ENCODE data around the gene DPH1.

The DPH1 gene

DNA sequence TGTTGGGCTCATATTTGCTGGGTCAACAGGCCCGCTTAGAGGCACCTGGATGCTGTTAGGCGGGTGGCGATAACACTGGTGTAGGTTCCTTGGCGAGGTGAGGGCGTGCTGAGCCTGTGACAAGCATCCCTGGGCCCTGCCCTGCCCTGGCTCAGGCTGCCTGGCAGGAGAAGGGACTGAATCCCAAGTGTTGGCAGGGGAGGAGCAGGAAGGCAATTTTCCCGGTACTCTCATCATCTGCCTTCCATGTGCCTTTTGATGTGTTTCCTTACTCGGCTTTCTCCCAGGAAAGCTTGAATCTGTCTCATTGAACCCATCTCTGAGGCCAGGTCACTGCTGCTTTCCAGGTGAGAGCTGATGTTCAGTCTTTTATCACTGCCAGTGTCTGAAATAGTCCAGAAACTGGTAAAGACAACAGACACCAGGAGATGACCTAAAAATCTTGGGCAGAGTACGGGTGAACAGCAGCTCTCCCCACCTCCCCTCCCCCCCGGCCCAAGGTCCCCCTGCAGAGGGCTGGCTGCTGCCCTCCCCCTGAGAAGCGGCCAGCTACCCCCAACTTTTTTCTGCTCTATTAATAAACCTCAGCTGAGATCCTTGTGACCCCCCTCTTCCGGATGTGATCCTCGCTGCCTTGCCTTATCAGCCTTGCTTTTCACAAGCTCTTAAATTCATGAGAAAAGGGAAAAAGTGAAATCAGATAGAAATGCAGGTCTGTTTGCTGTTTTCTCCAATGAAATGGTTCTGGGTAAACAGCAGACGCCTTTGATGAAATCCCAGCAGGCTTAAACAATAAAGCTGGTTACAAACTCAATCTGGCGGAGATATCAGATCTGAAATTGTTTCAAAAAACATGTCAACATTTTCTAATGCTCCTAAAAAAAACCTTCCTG lies 33.8 kb upstream of the DPH1 start:
- Histone ChIP-seq H3K27ac (ENCODE audit: low read length) (no peak overlapping the region), H3K36me3 (ENCODE audit: insufficient read depth, low read depth, low read length) (no peaks in the 10 kb centered on the region), H3K4me3 (ENCODE audit: low read length) (no peak overlapping the region), H3K27me3 (ENCODE audit: insufficient read depth, low read length) (peaks cover 42% of the 10 kb centered on the region), H3K9me3 (ENCODE audit: insufficient read depth, low read depth, low read length) (no peaks in the 10 kb centered on the region), H3K9ac (ENCODE audit: low read depth, low read length) (no peak overlapping the region), H3K4me1 (ENCODE audit: insufficient read depth, low read length) (peaks cover 5% of the 10 kb centered on the region; the same call in 1 of the 2 replicates)

DNA sequence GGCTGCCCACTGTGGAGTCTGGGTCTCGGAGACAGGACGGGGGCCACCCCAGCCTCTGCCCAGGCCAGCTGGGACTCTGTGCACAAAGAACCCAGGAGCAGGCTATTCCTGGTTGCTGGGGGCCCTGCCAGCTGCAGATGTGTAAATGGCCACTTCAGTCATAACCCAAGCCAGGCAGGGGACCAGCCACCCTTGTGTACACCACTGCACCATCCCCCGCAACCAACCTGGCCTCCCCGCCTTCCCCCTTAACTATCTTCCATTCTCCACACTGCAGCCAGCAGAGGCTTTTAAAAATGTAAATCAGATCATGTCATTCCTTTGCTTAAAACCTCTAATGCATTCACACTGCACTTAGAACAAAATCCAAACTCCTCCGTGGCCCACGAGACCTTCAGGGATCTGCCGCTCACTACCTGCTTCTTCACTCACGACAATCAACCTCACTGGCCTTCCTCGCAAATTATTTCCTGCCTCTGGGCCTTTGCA lies 33.1 kb upstream of the DPH1 start:
- no peak overlapping the region for H3K9ac ChIP-seq (ENCODE audit: low read depth, low read length)
- peaks cover 5% of the 10 kb centered on the region; the same call in 1 of the 2 replicates for H3K4me1 ChIP-seq (ENCODE audit: insufficient read depth, low read length)
- no peaks in the 10 kb centered on the region for H3K9me3 ChIP-seq (ENCODE audit: insufficient read depth, low read depth, low read length)
- H3K36me3 ChIP-seq (ENCODE audit: insufficient read depth, low read depth, low read length): no peaks in the 10 kb centered on the region
- no peak overlapping the region for H3K27ac ChIP-seq (ENCODE audit: low read length)
- no peak overlapping the region for H3K4me3 ChIP-seq (ENCODE audit: low read length)
- H3K27me3 ChIP-seq (ENCODE audit: insufficient read depth, low read length): peaks cover 42% of the 10 kb centered on the region

DNA sequence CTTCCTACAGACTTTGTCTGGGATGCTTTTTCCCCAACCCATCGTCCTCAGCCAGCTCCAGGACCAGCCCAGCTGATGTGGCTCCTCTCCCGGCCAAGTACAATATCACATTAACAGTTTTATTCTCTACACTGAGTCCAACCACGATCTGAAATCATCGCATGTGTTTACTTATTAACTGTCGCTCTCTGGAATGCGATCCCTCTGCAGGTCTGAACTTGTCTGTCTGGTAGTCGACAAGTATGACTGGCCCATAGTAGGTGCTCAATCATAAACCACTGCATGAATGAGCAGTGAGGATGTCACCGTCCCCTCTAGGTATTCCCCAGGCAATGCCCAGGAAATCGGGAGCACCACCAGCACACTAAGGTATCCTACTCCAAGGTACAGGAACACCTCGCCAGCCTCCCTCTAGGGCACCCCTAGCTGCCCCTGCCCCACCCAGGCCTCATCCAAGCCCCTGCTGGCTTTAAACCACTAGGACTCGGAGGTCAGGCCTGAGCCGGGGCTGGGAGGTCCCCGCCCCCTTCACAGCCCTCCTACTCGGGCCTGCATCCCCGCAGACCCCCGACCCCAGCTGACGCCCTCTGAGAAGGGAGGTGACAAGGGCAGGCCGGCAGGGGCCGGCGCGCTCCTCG lies 32.5 kb upstream of the DPH1 start:
- H3K9ac ChIP-seq (ENCODE audit: low read depth, low read length): no peak overlapping the region
- no peak overlapping the region; the same call in 1 of the 2 replicates for H3K4me3 ChIP-seq (ENCODE audit: low read length)
- H3K36me3 ChIP-seq (ENCODE audit: insufficient read depth, low read depth, low read length): no peaks in the 10 kb centered on the region
- no peak overlapping the region for H3K27ac ChIP-seq (ENCODE audit: low read length)
- H3K4me1 ChIP-seq (ENCODE audit: insufficient read depth, low read length): peaks cover 5% of the 10 kb centered on the region; the same call in 1 of the 2 replicates
- no peaks in the 10 kb centered on the region for H3K9me3 ChIP-seq (ENCODE audit: insufficient read depth, low read depth, low read length)
- peaks cover 42% of the 10 kb centered on the region for H3K27me3 ChIP-seq (ENCODE audit: insufficient read depth, low read length)

DNA sequence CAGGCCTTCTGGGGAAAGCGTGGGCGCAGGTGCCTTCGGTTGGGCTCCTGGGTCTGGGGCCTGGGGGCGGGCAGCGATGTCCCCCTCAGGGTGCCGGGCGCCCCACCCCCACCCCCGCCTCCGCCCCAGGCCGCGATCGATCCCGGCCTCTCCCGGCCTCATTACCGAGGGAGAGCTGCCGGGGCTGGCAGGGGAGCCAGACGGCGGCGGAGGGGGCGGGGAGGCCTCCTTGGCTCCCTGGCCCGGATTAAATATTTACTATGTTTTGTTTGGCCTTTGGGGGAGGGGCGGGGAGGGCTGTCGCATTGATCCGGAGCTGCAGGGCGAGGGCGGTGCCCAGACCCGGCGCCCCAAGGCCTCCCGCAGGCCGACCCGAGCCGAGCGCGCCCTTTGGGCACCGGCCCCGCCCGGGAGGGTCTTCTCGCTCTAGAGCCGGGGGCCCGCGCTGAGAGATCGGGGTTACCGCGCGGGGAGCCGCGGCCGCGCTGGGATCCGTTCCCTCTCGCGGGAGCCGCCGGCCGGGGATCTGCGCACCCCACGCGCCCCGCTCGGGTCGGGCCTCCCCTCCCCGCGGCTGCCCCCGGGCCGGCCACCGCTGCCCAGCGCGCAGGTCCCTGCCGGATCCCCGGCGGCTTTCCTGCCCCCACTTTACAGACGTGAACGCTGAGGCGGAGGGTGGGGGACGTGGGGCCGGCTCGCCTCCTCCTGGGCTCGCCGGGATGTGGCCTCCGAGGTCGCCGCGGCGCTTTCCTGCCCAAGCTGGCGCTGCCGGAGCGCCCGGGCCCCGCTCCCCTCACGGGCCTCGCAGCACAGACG lies 31.8 kb upstream of the DPH1 start:
- H3K4me3 ChIP-seq (ENCODE audit: low read length): peak overlapping the region; percentile 47; the same call in 1 of the 2 replicates
- no peak overlapping the region for H3K27ac ChIP-seq (ENCODE audit: low read length)
- no peak overlapping the region for H3K9ac ChIP-seq (ENCODE audit: low read depth, low read length)
- peaks cover 5% of the 10 kb centered on the region; the same call in 1 of the 2 replicates for H3K4me1 ChIP-seq (ENCODE audit: insufficient read depth, low read length)
- no peaks in the 10 kb centered on the region for H3K9me3 ChIP-seq (ENCODE audit: insufficient read depth, low read depth, low read length)
- peaks cover 42% of the 10 kb centered on the region for H3K27me3 ChIP-seq (ENCODE audit: insufficient read depth, low read length)
- no peaks in the 10 kb centered on the region for H3K36me3 ChIP-seq (ENCODE audit: insufficient read depth, low read depth, low read length)

DNA sequence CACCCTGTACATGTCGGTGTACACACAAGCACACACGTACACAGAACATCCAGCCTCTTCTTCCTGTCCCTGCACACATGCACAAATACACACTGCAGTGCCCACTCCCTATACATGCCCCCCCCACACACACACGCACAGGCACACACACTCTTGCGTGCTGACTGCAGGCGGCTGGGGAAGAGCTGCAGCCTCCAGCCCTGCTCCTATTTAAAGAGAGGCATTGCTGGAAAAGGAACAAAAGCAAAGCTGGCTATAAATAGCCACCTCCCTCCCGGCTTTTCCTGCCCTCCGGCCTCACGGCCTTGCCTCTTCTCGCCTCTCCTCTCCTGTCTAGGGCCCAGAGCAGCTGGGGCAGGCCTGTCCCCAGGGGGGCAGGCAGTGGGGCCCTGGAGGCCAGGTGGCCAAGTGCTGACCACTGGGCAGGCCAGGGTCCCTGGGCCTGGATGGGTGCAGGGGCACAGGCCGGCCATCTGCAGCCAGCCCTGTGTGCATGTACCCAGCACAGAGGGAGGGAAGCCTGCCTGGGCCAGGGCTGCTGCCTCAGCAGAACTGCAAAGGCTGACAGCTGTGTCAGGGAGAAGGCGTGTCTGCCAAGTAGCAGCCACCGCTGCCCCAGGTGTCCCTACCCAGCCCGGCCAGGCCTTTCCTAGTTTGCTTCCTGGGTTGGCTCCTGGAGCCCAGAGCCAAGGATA lies 30.2 kb upstream of the DPH1 start:
- H3K9ac ChIP-seq (ENCODE audit: low read depth, low read length): no peak overlapping the region

DNA sequence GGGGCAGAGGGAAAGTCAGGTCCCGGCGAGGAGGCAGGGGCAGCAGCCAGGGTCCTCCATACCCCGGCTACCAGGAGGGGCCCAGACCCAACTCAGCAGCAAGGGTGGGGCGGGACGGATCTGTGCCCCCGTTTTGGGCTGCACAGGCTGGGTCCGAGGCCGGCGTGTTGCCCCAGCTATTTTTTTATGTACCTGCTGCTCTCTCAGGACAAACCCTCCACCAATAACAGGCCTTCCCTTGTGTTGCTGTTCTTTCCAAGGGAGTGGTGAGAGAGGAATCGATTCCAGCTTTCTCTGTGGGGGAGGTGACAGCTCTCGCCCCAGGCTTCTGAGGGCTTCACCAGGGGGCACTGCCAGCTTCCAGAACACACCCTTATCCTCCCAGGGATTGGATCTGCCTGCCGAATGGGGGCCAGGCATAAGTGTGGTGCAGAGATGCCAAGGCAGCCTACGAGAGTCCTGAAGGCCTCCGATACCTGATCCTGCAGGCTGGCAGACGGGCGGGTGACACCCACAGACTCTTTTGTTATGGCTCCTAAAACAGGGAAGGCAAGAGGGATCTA lies 27.1 kb upstream of the DPH1 start:
- H3K27ac ChIP-seq (ENCODE audit: low read length): no peak overlapping the region
- no peaks in the 10 kb centered on the region for H3K9me3 ChIP-seq (ENCODE audit: insufficient read depth, low read depth, low read length)
- no peaks in the 10 kb centered on the region for H3K36me3 ChIP-seq (ENCODE audit: insufficient read depth, low read depth, low read length)
- no peaks in the 10 kb centered on the region; the same call in 1 of the 2 replicates for H3K4me1 ChIP-seq (ENCODE audit: insufficient read depth, low read length)
- no peak overlapping the region for H3K9ac ChIP-seq (ENCODE audit: low read depth, low read length)
- H3K4me3 ChIP-seq (ENCODE audit: low read length): no peak overlapping the region
- H3K27me3 ChIP-seq (ENCODE audit: insufficient read depth, low read length): peaks cover 22% of the 10 kb centered on the region

More for the DNA sequence above, 30.2 kb upstream of the DPH1 start:
- Histone ChIP-seq H3K27me3 (ENCODE audit: insufficient read depth, low read length) (peaks cover 42% of the 10 kb centered on the region), H3K9me3 (ENCODE audit: insufficient read depth, low read depth, low read length) (no peaks in the 10 kb centered on the region), H3K36me3 (ENCODE audit: insufficient read depth, low read depth, low read length) (no peaks in the 10 kb centered on the region), H3K4me1 (ENCODE audit: insufficient read depth, low read length) (peaks cover 5% of the 10 kb centered on the region; the same call in 1 of the 2 replicates), H3K27ac (ENCODE audit: low read length) (no peak overlapping the region), H3K4me3 (ENCODE audit: low read length) (no peak overlapping the region)

DNA sequence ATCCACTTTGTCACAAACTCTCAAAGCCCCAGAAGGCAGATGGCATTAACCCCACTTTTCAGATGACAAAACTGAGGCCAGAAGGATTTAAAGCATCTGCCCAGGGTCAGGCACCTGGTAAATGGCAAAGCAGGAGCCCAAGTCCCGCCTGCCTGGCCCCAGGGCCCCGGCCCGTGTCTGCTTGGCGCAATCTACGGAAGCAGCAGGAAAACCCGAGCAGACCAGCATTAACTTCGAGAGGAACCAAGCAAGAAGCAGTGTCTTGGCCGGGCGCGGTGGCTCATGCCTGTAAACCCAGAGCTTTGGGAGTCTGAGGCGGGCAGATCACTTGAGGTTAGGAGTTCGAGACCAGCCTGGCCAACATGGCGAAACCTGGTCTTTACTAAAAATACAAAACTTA lies 26.4 kb upstream of the DPH1 start:
- peaks cover 17% of the 10 kb centered on the region for H3K27me3 ChIP-seq (ENCODE audit: insufficient read depth, low read length)
- H3K36me3 ChIP-seq (ENCODE audit: insufficient read depth, low read depth, low read length): no peaks in the 10 kb centered on the region
- no peak overlapping the region for H3K9ac ChIP-seq (ENCODE audit: low read depth, low read length)
- no peaks in the 10 kb centered on the region; the same call in 1 of the 2 replicates for H3K4me1 ChIP-seq (ENCODE audit: insufficient read depth, low read length)
- H3K9me3 ChIP-seq (ENCODE audit: insufficient read depth, low read depth, low read length): no peaks in the 10 kb centered on the region
- H3K4me3 ChIP-seq (ENCODE audit: low read length): no peak overlapping the region
- H3K27ac ChIP-seq (ENCODE audit: low read length): no peak overlapping the region

DNA sequence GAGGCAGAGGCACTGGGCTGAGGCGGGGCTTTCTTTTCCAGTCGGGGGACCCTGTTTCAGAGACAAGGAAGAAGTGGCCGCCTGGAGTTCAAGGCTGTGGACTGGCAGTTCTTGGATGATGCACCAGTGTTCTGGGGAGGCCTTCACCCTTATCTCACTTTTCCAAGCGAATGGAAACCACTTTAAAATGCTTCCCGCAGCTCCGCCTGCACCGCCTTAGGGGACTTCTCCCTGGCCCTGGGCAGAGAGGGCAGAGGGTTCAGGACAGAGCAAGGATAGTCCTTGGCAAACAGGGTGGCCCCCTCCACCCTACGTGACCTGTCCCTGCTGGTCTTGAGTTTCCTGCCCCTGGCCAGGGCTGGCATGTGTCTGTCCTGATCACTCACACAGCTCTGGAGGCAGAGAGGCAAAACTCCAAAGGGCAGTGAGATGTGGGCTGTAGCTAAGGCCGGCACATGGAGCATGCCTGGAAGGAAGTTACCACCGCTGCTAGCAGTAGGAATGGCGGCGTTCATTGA lies 25.5 kb upstream of the DPH1 start:
- Histone ChIP-seq H3K4me3 (ENCODE audit: low read length) (no peak overlapping the region), H3K9me3 (ENCODE audit: insufficient read depth, low read depth, low read length) (no peaks in the 10 kb centered on the region), H3K36me3 (ENCODE audit: insufficient read depth, low read depth, low read length) (no peaks in the 10 kb centered on the region), H3K9ac (ENCODE audit: low read depth, low read length) (no peak overlapping the region), H3K27me3 (ENCODE audit: insufficient read depth, low read length) (peaks cover 7% of the 10 kb centered on the region), H3K4me1 (ENCODE audit: insufficient read depth, low read length) (no peaks in the 10 kb centered on the region; the same call in 1 of the 2 replicates), H3K27ac (ENCODE audit: low read length) (no peak overlapping the region)

DNA sequence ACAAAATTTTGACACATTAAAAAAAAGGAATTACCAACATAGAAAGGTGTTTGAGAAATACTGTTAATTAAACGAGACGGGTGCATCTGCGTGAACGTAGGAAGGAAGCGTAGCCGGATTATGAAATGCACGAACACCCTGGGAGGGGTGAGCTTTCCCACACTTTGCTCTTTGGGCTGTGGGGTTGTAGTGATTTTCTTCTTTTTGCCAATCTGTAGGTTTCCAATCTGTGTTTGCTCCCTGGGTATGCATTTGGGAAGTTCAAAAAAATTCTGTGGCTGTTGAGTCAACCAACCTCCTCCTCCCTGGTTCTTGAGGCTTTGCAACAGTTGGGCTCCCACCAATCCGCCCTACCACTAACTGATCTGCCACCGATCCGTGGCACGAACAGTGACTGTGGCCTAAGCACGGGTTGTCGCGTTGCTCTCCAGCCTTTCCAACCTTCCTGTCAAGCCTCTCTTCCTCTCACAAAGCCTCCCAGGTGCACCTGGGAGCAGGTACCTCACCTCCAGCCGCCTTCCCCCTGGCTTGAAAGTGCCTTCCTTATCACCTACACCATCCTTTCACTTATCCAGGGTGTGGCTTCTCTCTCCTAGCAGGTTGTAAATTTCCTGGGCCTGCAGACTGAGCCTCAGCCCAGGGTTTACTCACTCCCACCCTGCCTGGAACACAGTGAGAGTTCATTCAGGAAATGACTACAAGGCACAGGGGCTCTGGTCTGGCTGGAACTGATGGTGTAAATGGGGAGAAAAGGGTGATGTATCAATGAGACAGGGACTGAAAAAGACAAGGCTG lies 21.4 kb upstream of the DPH1 start:
- peaks cover 12% of the 10 kb centered on the region for H3K4me1 ChIP-seq (ENCODE audit: insufficient read depth, low read length)
- no peaks in the 10 kb centered on the region for H3K36me3 ChIP-seq (ENCODE audit: insufficient read depth, low read depth, low read length)
- H3K27me3 ChIP-seq (ENCODE audit: insufficient read depth, low read length): peaks cover 19% of the 10 kb centered on the region
- no peak overlapping the region for H3K27ac ChIP-seq (ENCODE audit: low read length)
- no peaks in the 10 kb centered on the region for H3K9me3 ChIP-seq (ENCODE audit: insufficient read depth, low read depth, low read length)
- H3K4me3 ChIP-seq (ENCODE audit: low read length): no peak overlapping the region
- H3K9ac ChIP-seq (ENCODE audit: low read depth, low read length): no peak overlapping the region

DNA sequence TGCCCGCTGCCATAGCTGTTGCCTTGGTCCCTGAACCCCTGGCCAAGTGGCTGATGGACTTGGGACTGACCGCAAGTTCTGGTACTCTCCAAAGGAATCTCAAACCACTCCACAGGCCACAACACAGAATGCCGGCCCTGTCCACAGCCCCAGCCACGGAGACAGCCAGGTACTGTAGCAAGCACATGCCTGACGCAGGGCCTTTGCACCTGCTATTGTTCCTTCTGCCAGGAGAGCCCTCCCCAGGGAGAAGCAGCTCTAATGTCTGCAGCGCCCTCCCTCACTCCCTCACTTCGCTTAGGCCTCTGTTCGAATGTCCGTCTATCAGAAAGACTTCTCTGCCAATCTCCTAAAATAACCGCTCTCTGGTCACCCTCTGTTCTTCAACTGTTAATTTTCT lies 20.2 kb upstream of the DPH1 start:
- H3K36me3 ChIP-seq (ENCODE audit: insufficient read depth, low read depth, low read length): no peaks in the 10 kb centered on the region
- H3K4me1 ChIP-seq (ENCODE audit: insufficient read depth, low read length): peaks cover 12% of the 10 kb centered on the region
- H3K27me3 ChIP-seq (ENCODE audit: insufficient read depth, low read length): peaks cover 19% of the 10 kb centered on the region
- no peak overlapping the region for H3K4me3 ChIP-seq (ENCODE audit: low read length)
- H3K9me3 ChIP-seq (ENCODE audit: insufficient read depth, low read depth, low read length): no peaks in the 10 kb centered on the region
- H3K9ac ChIP-seq (ENCODE audit: low read depth, low read length): no peak overlapping the region
- H3K27ac ChIP-seq (ENCODE audit: low read length): no peak overlapping the region
